HG03520 (cell line): Measurements from ENCODE around the gene ZNF512.
"Not testable (repeated sequence)": the region's sequence is repeated elsewhere in the genome, so short reads cannot be mapped to it uniquely, and the experiment has no call there.

ENCODE experiments used
- ATAC-seq: cut with Tn5 transposase; IDR thresholded peaks from one replicate; pipeline ENCODE4 v1.9.1; 2021; ENCODE audit warnings: mild to moderate bottlenecking, moderate library complexity; ENCODE audit not compliant: unreplicated experiment

The ZNF512 gene

GRCh38 chr2:27582695-27583389, at the start of gene ZNF512:
Gene ZNF512, plus strand, starts transcription at chr2:27583042. Its CDS starts 71 bp downstream, at chr2:27583113.
- peak; percentile 81 for ATAC-seq

- ATAC-seq, result no peak
Measured at GRCh38 chr2:27537287-27537686, 45.6 kb upstream of the ZNF512 start.

- not testable (repeated sequence) for ATAC-seq
Measured at GRCh38 chr2:27538839-27539450, 43.9 kb upstream of the ZNF512 start.

GRCh38 chr2:27539649-27540048, 43.2 kb upstream of the ZNF512 start:
- not testable (repeated sequence) for ATAC-seq

- ATAC-seq, result no peak
Measured at GRCh38 chr2:27544143-27544821, 38.6 kb upstream of the ZNF512 start.

- ATAC-seq, result no peak
Measured at GRCh38 chr2:27545348-27546141, 37.3 kb upstream of the ZNF512 start.

DNA sequence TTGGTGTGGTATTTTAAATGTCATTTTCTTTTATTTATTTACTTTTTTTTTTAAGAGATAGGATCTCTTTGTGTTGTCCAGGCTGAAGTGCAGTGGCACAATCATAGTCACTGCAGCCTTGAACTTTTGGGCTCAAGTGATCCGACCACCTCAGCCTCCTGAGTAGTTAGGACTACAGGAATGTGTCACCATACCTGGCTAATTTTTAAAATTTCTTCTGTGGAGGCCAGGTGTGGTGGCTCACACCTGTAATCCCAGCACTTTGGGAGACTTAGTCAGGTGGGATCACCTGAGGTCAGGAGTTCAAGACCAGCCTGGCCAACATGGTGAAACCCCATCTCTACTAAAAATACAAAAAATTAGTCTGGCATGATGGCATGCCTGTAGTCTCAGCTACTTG, 33.5 kb upstream of the ZNF512 start:
- ATAC-seq, result no peak

- no peak for ATAC-seq
Measured at GRCh38 chr2:27551514-27551913, 31.3 kb upstream of the ZNF512 start.

- ATAC-seq, result no peak
Measured at GRCh38 chr2:27552941-27553340, 29.9 kb upstream of the ZNF512 start.

DNA sequence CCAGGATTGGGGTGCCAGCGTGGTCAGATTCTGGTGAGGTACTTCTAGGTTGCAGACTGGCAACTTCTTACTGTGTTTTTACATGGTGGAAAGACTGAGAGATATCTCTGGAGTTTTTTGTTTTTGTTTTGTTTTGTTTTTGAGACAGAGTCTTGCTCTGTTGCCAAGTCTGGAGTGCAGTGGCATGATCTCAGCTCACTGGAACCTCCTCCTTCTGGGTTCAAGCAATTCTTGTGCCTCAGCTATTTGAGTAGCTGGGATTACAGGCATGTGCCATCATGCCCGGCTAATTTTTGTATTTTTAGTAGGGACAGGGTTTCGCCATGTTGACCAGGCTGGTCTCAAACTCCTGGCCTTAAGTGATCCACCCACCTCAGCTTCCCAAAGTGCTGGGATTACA, 28.4 kb upstream of the ZNF512 start:
- not testable (repeated sequence) for ATAC-seq

DNA sequence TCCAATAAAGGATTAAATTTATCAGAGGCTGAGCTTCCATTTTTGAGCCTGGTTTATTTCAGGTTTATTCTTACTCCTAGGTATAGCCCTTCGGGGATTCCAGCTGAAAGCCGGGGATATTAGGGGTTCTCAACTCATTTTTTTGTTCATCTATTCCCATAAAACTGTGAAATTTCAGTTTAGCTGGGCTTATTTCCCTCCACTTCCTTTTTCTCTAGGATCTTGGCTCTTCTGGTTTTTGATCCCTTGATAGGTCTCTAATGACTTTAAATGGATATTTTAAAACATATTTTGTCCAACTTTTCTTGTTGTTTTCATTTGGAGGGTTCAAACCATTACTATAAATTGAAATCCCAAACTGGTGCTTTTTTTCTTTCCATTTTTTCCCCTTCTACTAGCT, 23.6 kb upstream of the ZNF512 start:
- ATAC-seq, result no peak

DNA sequence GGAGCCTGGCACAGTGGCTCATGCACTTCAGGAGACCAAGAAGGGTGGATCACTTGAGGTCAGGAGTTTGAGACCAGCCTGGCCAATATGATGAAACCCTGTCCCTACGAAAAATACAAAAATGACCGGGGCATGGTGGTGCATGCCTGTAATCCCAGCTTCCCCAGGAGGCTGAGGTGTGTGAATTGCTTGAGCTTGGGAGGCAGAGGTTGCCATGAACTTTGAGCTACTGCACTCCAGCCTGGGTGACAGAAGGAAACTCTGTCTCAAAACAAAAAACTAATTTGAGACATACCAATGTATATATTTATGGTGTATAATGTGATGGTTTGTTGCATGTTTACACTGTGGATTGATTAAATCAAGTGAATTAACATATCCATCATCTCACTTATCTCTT, 21.8 kb upstream of the ZNF512 start:
- no peak for ATAC-seq

GRCh38 chr2:27566628-27567027, 16.2 kb upstream of the ZNF512 start:
- ATAC-seq, result no peak

GRCh38 chr2:27569398-27569797, 13.4 kb upstream of the ZNF512 start:
- ATAC-seq, result no peak

GRCh38 chr2:27571197-27571596, 11.6 kb upstream of the ZNF512 start:
- no peak for ATAC-seq

DNA sequence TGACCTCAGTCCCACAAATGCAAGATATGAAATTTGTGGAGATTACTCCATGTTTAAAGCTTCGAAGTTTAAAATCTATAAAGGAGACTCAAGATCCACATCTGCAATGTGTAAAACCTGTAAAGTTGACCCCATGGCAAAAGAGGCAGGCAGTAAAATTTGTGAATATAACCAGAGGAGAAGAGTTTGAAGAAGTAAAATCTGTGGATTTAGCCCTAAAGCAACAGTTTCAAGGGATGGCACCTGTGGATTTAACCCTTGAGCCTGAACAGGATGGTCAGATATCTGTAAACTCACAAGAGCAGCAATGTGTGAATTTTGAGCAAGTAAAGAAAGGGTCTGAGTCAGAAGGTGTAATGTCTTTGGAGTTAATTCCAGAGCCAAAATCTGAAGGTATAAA, 11.2 kb upstream of the ZNF512 start:
- ATAC-seq, result no peak

DNA sequence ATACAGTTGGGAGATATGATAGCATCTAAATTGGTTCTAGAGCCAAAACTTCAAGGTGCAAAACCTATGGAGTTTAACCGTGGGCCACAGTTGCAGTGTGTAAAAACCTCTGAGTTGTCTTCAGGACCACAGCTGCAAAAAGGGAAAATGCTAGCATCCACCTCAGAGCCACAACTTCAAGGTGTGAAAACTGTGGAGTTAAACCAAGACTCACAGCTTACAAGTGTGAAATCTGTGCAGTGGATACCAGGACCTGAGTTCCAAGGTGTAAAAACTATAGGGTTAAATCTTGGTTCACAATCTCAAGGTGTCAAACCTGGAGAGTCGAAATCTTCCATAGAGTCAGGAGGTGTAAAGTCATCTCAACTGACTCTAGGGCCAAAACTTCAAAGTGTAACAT, 10.4 kb upstream of the ZNF512 start:
- no peak for ATAC-seq

- no peak for ATAC-seq
Measured at GRCh38 chr2:27572998-27573429, 9.8 kb upstream of the ZNF512 start.

- no peak for ATAC-seq
Measured at GRCh38 chr2:27573452-27573851, 9.4 kb upstream of the ZNF512 start.

GRCh38 chr2:27581417-27582128, 1.3 kb upstream of the ZNF512 start:
- no peak for ATAC-seq
